Left ventricle myocardium inferior (tissue), 1 donor: ENCODE results near the gene CDK9. TPM values are rescaled to one million over a fixed set of nuclear protein-coding genes. Genes with fewer than 3 reads are reported as not detected.
A peak's percentile ranks its signal among the peaks of the same experiment; 100 is the strongest.

Experiments
- DNase-seq: peaks from one replicate; pipeline ENCODE4 v3.0.0-alpha.2; 2020
- H3K27ac ChIP-seq: fragments of 200-600 bp; replicated peaks from 2 replicates; pipeline ENCODE4 v1.8.0; 2021
- H3K27me3 ChIP-seq: fragments of 200-600 bp; 2 replicates; pipeline ENCODE4 v1.8.0; 2021; ENCODE audit warnings: low read depth
- H3K36me3 ChIP-seq: fragments of 200-600 bp; 2 replicates; pipeline ENCODE4 v1.8.0; 2021
- H3K4me1 ChIP-seq: fragments of 200-600 bp; 2 replicates; pipeline ENCODE4 v1.8.0; 2021
- H3K4me3 ChIP-seq: fragments of 200-600 bp; 2 replicates; pipeline ENCODE4 v1.8.0; 2021; ENCODE audit warnings: mild to moderate bottlenecking, moderate library complexity
- H3K9me3 ChIP-seq: fragments of 200-600 bp; replicated peaks from 2 replicates; pipeline ENCODE4 v1.8.0; 2021
- intact Hi-C: fragments of 100-400 bp; cut with micrococcal nuclease; formaldehyde crosslinking; loops from one replicate; pipeline ENCODE4 v1.11.0; 2022
- total RNA-seq: library from RNA; stranded (reverse); fragmentation: NEBNext Ultra II Directional; extraction: Animal tissue kit (Norgen Biotek cat#: 25700); gene quantifications from one replicate; pipeline ENCODE4 v1.2.1, GENCODE V29; 2021
- TF ChIP-seq, protein P1 (sequence below): fragments of 200-600 bp; IDR thresholded peaks from 2 replicates; pipeline ENCODE4 v1.8.0; 2021; ENCODE audit warnings: antibody characterized with exemption, mild to moderate bottlenecking, borderline replicate concordance
- donor health status: DM: no; HTN: yes; CAD: no; lungs with severe emphysema.

Gene CDK9
- total RNA-seq, 1 donor from 2014 or later = 46.4 TPM

DNA sequence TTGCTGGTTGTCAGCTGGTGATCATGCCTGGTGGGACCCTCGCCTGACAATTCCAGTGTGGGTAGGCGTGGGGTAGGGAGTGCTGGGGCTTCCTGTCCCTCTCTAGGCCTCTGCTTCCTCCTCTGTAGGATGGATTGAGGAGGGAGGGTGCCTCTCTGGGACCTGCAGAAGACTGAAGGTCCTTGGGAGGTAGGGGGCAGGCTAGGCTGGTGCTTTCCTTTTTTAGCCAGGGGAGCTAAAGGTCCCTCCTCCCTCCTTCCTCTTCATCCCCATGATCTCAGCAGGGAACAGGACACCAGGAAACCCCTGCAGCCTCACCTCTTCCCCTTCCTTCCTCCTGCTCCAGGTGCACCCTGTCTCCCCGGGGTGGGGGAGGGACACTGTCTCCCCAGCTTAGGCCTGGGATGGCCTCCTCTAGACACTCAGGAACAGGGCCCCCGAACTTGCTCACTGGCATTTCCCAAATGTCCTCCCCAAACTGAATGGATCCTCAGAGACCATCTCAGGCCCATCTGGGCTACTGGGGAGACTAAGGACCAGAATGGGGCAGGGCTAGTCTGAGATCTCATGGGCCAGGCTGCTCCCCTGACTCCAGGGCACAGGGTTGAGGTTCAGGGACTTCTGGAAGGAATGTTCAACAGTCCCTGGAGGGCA is 15.8 kb upstream of the CDK9 start:
- H3K4me1 ChIP-seq = peaks cover 63% of the 10 kb centered on the region

DNA sequence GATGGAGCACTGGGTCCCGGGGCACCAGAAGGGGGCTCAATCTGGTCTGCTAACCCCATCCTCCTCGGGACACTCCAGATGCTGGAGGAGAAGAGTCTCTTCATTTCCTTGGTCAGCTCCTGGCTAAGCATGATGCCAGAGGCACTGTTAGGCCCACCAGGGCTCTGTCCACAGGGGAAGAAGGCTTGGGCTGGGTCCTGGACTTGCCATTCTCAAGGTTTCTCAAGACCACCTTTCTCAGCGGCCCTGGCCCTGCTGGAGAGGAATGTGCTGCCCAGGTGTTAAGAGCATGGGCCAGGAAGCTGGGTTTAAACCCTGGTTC is 15.3 kb upstream of the CDK9 start:
- Histone ChIP-seq H3K36me3 (no peaks in the 10 kb centered on the region), H3K27me3 (no peaks in the 10 kb centered on the region), H3K9me3 (no peaks in the 10 kb centered on the region), H3K27ac (peak overlapping the region; percentile 93), H3K4me3 (peak overlapping the region; percentile 74), H3K4me1 (peaks cover 58% of the 10 kb centered on the region)
- no peak for DNase-seq
- intact Hi-C loops = no loop called here
- TF ChIP-seq, protein P1, sequence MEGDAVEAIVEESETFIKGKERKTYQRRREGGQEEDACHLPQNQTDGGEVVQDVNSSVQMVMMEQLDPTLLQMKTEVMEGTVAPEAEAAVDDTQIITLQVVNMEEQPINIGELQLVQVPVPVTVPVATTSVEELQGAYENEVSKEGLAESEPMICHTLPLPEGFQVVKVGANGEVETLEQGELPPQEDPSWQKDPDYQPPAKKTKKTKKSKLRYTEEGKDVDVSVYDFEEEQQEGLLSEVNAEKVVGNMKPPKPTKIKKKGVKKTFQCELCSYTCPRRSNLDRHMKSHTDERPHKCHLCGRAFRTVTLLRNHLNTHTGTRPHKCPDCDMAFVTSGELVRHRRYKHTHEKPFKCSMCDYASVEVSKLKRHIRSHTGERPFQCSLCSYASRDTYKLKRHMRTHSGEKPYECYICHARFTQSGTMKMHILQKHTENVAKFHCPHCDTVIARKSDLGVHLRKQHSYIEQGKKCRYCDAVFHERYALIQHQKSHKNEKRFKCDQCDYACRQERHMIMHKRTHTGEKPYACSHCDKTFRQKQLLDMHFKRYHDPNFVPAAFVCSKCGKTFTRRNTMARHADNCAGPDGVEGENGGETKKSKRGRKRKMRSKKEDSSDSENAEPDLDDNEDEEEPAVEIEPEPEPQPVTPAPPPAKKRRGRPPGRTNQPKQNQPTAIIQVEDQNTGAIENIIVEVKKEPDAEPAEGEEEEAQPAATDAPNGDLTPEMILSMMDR = no peak

More for the DNA sequence above, 15.8 kb upstream of the CDK9 start:
- intact Hi-C loops = no loop called here
- TF ChIP-seq, protein P1 = peak; percentile 20
- H3K27me3 ChIP-seq = no peaks in the 10 kb centered on the region
- H3K4me3 ChIP-seq = peak overlapping the region; percentile 74
- peak overlapping the region; percentile 93 for H3K27ac ChIP-seq
- H3K9me3 ChIP-seq = no peaks in the 10 kb centered on the region
- no peaks in the 10 kb centered on the region for H3K36me3 ChIP-seq
- DNase-seq = no peak

DNA sequence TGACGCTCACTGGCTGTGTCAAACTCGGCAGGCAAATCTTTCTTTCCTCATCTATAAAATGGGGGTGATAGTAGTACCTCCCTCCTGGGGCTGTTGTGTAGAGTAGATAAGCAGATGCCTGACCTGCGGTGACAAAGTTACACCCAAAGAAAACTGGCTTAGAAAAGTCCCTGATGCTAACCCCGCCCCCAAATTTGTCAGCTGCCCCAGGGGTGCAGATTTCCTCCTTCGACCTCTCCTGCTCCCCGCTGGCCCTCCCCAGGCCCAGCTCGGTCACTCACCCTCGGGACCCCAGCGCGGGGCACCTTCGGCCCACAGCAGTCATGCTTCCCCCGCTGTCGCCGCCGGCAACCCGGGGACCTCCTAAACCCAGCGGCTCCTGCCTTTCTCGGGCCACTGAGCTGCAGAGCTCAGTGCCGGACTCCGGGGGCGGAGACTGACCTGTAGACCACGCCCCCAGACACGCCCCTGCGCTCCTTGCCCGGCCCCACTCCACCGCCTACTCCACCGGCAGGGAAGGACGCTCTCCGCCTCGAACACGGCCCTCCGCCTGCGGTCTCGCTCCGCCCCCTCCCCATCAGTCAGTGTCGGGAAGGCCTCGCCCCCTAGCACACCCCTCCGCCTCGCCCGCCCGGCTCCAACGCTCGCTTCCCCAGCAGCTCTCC is 14.8 kb upstream of the CDK9 start:
- Histone ChIP-seq H3K9me3 (no peaks in the 10 kb centered on the region), H3K36me3 (no peaks in the 10 kb centered on the region), H3K27me3 (no peaks in the 10 kb centered on the region), H3K4me3 (peak overlapping the region; percentile 74), H3K27ac (peak overlapping the region; percentile 93), H3K4me1 (peaks cover 53% of the 10 kb centered on the region)
- DNase-seq = peak; percentile 99
- TF ChIP-seq, protein P1 = no peak
- intact Hi-C loops = no loop called here

DNA sequence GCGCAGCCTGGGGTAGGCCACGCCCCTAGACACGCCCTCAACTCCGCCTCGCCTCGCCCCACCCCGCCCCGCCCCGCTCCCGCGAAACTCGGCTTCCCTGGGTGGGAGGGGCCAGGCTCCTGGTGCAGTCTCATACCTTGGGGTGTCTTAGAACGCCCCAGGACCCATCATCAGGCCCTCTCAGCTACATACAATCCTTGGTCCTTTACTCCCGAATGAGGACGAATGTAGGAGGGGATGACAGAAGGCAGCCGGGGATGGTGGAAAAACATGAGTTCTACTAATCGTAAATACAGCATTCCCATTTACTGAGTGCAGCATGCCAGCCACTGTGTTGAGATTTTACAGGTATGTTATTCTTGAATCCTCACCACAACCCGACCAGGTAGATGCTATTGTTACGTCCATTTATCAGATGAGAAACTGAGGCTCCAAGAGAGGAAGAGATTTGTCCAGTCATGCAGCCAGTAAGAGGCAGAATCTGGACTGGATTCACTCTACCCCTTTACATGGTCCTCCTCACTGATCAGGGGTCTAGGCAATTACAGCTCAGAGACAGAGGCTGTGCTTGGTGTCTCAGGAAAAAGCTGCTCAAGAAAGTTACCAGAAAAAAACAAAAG is 14.2 kb upstream of the CDK9 start:
- Histone ChIP-seq H3K27me3 (no peaks in the 10 kb centered on the region), H3K9me3 (no peaks in the 10 kb centered on the region), H3K4me3 (peak overlapping the region; percentile 74), H3K36me3 (no peaks in the 10 kb centered on the region), H3K27ac (peak overlapping the region; percentile 44), H3K4me1 (peaks cover 50% of the 10 kb centered on the region)
- DNase-seq = no peak
- intact Hi-C loops = no loop called here
- TF ChIP-seq, protein P1 = no peak

DNA sequence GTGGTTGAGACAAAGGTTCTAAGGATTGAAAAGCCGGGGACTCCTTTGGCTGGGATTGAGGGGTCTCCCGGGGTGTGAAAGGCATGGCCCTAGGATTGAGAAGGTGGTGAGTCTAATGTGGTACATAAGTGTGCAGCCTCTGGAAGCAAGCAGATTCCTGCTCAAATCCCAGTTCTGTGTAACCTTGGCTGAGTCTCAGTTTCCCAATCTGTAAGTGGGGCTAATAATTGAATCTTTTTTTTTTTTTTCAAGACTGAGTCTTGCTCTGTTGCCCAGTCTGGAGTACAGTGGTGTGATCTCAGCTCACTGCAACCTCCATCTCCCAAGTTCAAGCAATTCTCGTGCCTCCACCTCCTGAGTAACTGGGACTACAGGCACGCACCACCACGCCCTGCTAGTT is 13.2 kb upstream of the CDK9 start:
- Histone ChIP-seq H3K36me3 (no peaks in the 10 kb centered on the region), H3K4me3 (no peak overlapping the region), H3K9me3 (no peaks in the 10 kb centered on the region), H3K4me1 (peaks cover 45% of the 10 kb centered on the region), H3K27ac (no peak overlapping the region), H3K27me3 (no peaks in the 10 kb centered on the region)
- no peak for DNase-seq
- intact Hi-C loops = no loop called here
- TF ChIP-seq, protein P1 = no peak
